ENCODE measurements around the gene SDCBP2.

Gene SDCBP2

GRCh38 chr20:1308702-1309095 lies 20.2 kb downstream of the SDCBP2 start:
- no peak for DNase-seq (ENCODE audit: low read depth)
- TF ChIP-seq CTCF (IDR thresholded peaks at IDR 0.05; ENCODE audit: control insufficient read depth, insufficient read depth, low read depth, low read length, missing control alignments) = no peak
- no peak overlapping the region for H3K4me3 ChIP-seq (ENCODE audit: control insufficient read depth, low read depth, low read length)

- no peak for TF ChIP-seq CTCF (IDR thresholded peaks at IDR 0.05; ENCODE audit: control insufficient read depth, insufficient read depth, low read depth, low read length, missing control alignments)
- DNase-seq (ENCODE audit: low read depth) = no peak
- H3K4me3 ChIP-seq (ENCODE audit: control insufficient read depth, low read depth, low read length) = no peak overlapping the region
Observed at GRCh38 chr20:1308067-1308701, 20.8 kb downstream of the SDCBP2 start.

GRCh38 chr20:1307571-1307971 lies 21.4 kb downstream of the SDCBP2 start:
- H3K4me3 ChIP-seq (ENCODE audit: control insufficient read depth, low read depth, low read length) = no peak overlapping the region
- no peak for TF ChIP-seq CTCF (IDR thresholded peaks at IDR 0.05; ENCODE audit: control insufficient read depth, insufficient read depth, low read depth, low read length, missing control alignments)
- DNase-seq (ENCODE audit: low read depth) = no peak

GRCh38 chr20:1307171-1307570 lies 21.8 kb downstream of the SDCBP2 start:
- no peak for TF ChIP-seq CTCF (IDR thresholded peaks at IDR 0.05; ENCODE audit: control insufficient read depth, insufficient read depth, low read depth, low read length, missing control alignments)
- no peak for DNase-seq (ENCODE audit: low read depth)
- H3K4me3 ChIP-seq (ENCODE audit: control insufficient read depth, low read depth, low read length) = no peak overlapping the region

GRCh38 chr20:1306316-1307135 lies 22.4 kb downstream of the SDCBP2 start:
- DNase-seq (ENCODE audit: low read depth) = no peak
- TF ChIP-seq CTCF (IDR thresholded peaks at IDR 0.05; ENCODE audit: control insufficient read depth, insufficient read depth, low read depth, low read length, missing control alignments) = no peak
- H3K4me3 ChIP-seq (ENCODE audit: control insufficient read depth, low read depth, low read length) = no peak overlapping the region

GRCh38 chr20:1305712-1306111 lies 23.2 kb downstream of the SDCBP2 start:
- no peak for TF ChIP-seq CTCF (IDR thresholded peaks at IDR 0.05; ENCODE audit: control insufficient read depth, insufficient read depth, low read depth, low read length, missing control alignments)
- DNase-seq (ENCODE audit: low read depth) = no peak
- H3K4me3 ChIP-seq (ENCODE audit: control insufficient read depth, low read depth, low read length) = no peak overlapping the region
